ENCODE measurements around the gene RPIA.

Gene RPIA

DNA sequence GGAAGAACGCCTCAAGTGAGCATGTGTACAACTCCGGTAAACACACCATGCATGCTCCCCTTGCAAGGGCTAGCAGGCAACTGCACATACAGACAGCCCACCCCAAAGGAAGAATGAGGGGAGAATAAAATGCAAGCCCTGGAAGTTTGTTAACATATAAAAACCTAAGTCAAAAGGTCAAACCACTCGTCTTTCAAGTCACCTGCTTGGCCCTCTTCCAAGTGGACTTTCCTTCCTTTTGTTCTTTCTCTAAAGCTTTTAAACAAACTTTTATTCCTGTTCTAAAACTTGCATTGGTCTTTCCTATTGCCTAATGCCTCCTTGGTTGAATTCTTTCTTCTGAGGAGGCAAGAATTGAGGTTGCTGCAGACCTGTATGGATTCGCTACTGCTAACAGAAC is 5.2 kb upstream of the RPIA start:
- DNase-seq (ENCODE audit: low read depth in 2 of 2), result no peak

DNA sequence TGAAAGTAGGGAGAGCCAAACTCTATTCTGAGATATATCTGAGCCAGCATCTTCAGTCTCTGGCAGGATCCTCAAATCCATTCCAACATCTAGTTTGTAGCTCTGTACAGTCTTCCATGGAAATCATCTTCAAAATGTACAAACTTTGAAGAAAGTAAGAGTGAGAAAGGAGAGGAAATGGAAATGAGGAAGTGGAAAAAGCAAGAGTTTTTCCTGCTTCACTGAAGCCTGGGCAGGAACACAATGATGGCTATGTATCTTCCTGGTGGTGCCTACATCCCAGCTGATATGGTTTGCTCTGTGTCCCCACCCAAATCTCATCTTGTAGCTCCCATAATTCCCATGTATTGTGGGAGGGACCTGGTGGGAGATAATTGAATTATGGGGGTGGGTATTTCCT is 4.1 kb upstream of the RPIA start:
- DNase-seq (ENCODE audit: low read depth in 2 of 2), result no peak

DNA sequence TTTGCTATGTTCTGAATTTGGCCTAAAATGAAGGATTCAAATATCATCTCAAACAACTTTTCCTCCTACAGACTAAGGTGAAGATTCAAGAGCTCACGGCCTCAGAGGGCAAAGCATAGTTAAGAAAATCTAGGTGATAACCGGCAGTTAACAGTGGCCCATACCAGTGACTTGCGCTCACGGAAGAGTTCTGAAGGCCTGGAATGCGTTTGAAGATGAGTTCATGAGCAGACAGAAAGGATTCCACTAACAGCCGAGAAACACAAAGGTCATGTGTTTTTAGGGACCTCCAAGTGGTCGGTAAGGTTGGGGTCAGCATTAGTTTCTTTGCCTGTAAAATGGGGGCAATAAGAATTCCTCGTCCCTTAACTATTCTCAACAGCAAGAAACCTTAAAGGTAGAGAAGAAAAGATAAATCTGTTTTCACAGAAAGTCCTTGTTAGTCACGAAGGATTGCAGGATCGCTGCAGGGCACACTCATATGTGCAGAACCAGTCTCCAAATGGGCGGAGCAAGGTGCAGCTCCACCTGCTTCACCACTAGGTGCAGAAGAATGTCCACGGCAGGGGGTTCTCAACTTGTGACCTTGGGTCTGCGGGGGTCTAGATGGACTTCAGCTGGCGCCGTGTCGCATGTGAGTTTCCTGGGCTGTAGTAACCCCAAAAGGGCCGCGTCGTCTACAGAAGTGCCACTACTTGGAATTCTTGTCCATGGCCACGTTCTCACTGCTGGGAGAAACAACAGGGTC is 708 bp upstream of the RPIA start:
- peak; percentile 23 to 30 for DNase-seq (ENCODE audit: low read depth in 2 of 2)

DNA sequence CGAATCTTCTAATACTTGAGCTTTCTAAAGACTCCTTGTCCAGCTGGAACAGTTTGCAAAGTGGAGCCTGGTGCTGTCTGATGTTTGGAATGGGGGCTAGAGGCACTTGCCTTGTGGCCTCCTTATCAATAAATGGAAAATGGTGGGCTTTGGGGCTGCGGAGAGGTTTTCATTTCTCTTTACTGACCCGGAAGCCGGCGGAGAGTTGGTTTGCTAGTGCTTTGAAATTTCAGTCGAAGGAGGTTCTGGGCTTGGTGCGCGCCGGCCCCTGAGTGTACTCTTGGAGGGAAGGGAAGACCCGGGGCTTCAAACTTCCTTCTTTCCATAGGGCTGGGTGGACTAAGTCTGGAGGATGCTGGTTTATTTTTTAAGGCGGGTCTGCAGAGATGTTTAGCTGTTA is 714 bp downstream of the RPIA start:
- DNase-seq (ENCODE audit: low read depth in 2 of 2), result peak; percentile 5 to 12

DNA sequence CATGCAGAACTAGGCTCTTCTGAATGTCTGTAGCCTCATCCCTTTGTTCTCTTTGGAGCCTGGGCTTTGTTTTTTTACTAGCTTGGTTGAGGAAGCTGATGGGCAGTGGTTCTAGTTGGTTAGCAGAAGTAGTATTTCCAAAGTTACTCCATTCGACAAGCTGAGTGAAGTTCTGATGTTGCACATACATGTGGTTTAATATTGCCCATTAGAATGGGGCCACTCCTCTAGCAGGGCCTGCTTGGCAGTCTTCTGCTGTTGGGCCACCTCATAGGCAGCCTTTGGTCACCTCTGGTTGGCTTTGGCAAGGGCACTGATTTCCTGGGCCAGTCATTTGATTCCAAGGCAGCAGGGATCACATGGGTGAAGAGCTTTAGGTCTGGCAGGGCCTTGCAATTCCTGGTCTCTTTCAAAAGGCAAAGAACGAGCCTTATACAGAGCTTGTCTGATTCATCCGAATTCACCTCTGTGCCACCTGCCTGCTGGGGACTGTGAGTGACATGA is 2.5 kb downstream of the RPIA start:
- DNase-seq (ENCODE audit: low read depth in 2 of 2), result no peak

DNA sequence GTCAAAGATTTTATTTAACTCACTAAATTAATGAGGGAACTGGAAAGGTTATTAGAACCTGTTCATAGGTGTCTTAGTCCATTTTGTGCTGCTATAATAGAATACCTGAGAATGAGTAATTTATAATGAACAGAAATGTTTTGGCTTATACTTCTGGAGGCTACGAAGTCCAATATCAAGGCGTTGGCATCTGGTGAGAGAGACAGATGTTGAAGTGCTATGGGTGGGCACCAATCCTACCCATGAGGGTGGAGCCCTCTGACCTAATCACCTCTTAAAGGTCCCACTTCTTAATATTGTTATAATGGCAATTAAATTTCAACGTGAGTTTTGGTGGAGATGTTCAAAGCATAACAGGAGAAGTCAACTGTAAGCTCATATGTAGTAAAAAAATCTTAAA is 5.1 kb downstream of the RPIA start:
- no peak for DNase-seq (ENCODE audit: low read depth in 2 of 2)

DNA sequence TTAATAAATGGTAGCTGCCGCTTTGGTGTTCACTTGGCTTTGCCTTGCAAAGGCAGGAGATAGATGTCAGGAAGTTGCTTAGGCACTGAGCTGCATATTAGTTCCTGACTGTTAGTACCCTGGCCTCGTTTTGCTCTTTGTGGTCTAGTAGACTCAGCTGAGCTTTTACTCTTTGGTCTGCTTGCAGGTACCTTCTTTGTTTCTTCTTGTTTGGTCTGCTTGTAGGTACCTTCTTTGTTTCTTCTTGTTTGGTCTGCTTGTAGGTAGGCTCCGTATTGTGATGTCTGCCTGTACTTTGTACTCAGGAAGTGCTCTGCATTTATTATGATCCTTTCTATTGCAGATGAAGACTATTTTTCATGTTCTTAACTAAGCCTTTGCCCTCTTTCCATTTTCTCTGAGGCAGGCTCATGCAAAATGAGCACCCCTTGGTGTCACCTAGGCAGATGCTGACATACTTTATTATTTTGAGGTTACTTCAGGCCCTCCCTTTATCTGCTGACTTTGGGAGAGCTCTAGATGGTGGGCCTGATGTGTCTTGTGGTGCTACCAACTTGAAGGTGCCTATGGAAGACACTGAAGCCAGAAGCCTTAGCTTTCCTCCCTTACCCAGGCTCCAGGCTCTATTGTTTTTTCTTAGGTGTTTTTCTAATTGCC is 6.0 kb downstream of the RPIA start:
- no peak for DNase-seq (ENCODE audit: low read depth in 2 of 2)

DNA sequence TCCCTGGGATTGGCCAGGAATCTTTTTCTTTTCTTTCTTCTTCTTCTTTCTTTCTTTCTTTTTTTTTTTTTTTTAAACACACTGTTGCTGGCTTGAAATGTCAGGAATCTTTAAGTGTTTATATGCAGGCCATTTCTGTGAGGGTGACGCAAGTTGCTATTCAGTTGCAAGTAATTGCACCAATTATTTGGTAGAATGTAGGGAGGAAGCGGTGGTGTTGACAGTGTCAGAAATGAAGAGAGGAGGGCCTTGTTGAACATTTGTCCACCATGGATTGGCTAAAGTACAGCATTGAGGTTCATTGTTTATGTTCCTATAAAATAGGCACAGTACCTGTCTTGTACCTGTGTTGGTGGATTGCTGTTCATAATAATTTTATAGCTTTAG is 6.5 kb downstream of the RPIA start:
- no peak for DNase-seq (ENCODE audit: low read depth in 2 of 2)

DNA sequence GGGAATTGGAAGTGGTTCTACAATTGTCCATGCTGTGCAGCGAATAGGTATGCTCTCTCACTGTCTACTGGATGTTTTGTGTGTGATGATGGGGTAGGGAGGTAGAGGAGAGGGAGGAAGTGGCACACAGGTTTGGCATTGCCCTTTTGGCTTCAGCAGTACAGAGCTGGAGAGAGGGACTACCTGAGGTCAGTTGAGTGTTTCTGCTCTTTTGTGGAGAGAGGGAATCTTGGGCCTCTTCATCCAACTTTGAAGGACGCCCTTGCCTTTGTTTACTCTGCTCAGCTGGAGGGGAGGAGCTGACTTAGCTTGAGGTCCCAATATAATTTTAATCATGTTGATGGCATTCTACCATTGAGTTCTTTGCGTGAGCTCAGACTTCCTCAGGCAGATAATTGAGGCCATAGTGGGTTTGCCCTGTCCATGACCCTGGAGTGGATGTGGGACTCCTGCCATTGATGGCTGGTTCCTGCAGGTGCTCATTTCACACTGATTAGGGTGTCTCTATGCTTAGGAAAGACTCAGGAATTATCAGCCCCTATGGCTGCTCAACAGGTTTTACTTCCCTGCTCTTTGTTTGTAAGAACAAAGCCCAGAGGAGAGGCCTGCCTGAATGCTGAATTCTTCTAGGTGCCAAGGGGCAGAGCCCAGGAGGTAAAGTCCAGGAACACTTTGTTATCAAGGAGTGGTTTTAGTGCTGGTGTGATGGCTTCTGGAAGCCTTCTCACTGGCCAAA is 7.2 kb downstream of the RPIA start:
- no peak for DNase-seq (ENCODE audit: low read depth in 2 of 2)

DNA sequence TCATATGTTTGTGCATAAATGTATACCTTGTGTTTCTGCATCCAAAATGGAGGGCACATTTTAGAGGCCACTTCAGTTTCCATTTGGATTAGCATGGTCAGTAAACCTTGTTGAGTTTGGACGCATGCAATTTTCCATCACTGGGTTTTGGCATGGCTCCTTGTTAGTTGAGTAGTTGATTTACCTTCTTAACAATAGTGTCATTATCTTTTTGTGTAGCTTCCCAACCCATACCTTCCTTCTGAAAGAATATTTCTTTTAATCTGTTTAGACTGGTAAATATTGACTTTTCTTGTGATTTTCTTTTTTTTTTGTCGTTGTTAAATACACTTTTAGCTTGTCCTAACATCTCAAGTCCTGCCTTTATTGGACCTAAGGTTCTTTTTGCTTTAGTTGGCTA is 15.5 kb downstream of the RPIA start:
- no peak for DNase-seq (ENCODE audit: low read depth in 2 of 2)

DNA sequence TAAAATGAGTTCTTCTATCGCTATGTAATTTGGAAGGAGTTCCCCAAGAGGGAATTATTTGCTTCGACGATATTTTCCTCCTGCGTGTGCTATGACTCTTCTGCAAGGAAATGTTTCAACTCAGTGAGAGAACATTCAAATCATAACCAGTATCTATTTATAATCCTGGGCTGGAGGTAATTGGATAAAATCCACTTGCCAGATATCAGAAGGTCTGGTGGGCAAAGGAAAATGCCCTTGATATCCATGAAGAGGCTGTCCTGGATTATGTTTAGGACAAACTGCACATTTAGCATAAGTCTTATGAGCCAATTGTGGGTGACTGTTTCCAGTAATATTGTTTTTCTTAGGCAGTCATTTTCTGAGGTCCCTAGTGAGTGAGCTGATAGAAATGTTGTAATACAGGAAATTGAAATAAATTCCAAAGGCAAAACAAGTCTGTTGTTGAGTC is 17.7 kb downstream of the RPIA start:
- no peak for DNase-seq (ENCODE audit: low read depth in 2 of 2)

DNA sequence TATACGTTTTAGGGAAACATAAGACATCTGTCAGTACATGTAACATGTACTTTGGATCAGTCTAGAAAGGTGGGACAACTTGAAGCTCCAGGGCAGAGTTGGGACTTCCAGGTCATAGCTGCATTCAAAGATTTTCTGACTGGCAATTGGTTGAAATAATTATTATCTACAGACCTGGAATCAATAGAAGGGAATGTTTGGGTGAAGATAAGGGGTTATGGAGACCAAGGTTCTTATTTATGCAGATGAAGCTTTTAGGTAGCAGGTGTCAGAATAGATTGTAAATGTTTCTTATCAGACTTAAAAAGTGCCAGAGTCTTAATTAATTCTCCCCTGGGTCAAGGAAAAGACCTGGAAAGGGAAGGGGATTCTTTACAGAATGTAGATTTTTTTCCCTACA is 19.8 kb downstream of the RPIA start:
- DNase-seq (ENCODE audit: low read depth in 2 of 2), result no peak

DNA sequence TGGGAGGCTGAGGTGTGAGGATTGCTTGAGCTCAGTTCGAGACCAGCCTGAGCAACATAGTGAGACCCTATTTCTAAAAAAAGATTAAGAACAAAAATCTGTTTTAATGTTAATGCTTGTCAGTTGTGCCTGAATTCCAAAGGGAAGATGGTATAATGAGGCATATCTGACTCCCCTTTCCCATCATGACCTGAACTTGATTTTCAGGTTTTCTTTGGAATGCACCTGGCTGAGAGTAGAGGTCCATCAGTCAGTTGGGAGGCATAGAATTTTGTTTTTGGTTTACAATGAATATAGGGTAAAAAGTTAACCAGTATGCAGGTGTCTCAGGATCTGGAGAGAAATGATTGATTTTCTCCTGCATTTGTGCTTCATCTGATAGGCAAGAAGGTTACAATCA is 20.4 kb downstream of the RPIA start:
- DNase-seq (ENCODE audit: low read depth in 2 of 2), result no peak

DNA sequence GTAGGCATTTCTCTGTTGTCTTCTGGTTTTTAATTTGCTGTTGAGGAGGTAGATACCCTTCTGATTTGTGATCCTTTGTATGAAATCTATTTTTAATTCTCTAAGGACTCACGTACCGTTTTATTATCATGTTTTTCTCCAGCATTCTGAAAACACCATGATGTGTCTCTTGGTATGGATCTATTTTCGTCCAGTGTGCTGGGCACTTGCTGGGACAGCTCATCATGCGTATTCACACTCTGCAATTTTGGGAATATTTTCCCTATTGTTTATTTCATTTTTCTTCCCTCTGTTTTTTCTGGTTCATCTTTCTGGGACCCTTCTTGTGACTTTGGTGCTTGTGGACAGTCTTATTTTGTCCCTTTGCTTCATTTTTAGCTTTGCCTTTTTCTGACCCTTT is 21.9 kb downstream of the RPIA start:
- no peak for DNase-seq (ENCODE audit: low read depth in 2 of 2)

DNA sequence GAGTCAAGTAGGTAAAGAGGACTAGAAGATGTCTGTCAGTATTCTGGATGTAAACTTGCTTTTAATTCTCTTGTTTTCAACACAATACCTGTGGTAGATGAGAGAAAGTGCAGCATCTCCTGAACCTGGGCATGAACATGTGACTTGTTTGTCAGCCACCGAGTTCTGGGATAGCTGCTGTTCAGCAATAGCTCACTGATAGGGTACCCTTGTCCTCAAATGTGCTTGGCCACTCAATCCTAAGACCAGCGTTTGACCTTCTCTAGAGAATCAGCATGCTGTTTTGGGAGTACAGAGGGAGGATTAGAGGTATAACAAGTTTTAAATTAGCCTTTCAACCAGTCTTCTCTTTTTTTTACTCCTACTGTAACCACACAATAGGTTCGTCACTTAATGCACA is 23.2 kb downstream of the RPIA start:
- DNase-seq (ENCODE audit: low read depth in 2 of 2), result no peak

DNA sequence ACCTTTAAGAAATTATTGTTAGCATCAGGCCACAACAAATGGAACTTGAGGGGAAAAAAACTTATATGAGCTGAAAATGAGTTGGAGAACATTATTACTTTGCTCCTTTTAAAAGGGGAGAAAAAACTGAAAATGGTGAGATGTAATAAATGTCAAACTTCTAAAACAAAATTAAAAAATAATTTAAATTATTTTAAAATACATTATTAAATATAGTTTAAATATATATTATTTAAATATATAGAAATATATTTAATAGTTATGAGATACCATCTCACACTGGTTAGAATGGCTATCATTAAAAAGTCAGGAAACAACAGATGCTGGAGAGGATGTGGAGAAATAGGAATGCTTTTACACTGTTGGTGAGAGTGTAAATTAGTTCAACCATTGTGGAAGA is 28.9 kb downstream of the RPIA start:
- DNase-seq (ENCODE audit: low read depth in 2 of 2), result no peak

DNA sequence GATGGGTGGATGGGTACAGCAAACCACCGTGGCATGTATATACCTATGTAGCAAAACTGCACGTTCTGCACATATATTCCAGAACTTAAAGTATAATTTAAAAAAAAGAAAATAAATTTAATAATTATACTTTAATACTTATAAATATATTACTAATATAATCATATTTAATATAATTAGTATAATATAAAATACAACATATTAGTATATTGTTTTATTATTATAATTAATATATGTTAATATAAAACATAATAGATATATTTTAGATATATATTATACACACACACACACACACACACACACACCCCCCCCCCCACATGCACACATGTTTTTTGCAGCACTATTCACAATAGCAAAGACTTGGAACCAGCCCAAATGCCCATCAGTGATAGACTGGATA is 29.8 kb downstream of the RPIA start:
- DNase-seq (ENCODE audit: low read depth in 2 of 2), result no peak

DNA sequence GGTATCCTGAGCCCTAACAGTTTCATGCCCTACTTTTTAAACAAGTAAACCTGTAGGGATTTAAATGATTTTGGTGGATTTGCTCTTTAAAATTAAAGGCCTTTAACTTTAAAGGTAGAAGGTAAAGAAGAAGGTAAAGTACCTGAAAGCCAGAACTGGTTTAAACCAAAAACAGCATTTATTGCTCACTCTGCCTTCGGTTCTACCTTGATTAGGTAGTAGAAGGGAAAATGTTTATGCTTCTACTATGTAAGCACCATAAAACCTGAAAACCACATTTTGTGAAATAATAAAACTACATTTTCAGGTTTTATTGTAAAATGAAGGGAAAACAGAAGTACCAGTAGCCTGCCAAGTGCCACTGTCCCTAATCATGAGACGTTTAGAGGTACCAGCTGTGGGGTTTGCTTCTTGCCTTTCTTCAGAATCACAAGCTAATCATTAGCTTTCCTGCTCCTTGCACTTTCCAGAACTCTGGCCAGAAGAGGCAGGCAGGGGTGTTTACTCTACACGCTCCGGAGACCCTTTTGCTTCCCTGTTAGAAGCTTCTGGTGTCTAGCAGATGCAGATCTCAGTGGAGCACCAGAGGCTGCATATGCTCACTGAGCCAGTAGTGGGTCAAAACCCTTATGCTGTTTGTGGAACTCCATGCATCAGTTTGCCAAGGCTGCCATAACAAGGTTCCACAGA is 33.3 kb downstream of the RPIA start:
- DNase-seq (ENCODE audit: low read depth in 2 of 2), result no peak

DNA sequence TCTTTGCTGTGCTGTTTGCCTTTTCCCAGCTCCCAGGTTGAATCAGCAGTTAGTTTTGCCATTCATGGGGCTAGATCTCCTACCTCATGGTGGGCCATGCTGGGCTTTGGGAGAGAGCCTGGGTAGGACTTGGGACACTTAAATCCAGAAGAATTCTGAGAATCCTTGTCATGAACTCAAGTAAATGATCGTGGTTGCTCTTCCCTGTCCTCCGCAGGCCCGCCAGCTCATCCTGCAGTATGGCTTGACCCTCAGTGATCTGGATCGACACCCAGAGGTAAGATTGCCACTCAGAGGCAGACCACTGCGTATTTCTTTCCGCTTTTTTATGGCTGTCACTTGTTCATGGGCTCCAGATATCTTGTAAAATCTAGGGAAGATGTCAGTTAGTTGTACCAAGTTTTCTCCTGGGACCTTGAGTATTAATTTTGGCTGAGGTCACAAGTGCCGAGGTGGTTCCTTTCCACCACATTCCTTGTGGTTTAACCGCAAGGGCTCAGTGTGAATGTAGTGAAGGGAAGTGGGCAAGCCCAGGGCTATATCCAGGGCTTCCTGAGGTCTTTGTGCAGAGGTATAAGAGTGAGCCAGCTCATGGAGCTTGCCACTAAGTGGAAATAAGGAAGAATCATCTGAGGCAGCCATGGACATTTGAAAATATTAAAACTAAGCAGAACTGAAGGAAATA is 37.7 kb downstream of the RPIA start:
- no peak for DNase-seq (ENCODE audit: low read depth in 2 of 2)

DNA sequence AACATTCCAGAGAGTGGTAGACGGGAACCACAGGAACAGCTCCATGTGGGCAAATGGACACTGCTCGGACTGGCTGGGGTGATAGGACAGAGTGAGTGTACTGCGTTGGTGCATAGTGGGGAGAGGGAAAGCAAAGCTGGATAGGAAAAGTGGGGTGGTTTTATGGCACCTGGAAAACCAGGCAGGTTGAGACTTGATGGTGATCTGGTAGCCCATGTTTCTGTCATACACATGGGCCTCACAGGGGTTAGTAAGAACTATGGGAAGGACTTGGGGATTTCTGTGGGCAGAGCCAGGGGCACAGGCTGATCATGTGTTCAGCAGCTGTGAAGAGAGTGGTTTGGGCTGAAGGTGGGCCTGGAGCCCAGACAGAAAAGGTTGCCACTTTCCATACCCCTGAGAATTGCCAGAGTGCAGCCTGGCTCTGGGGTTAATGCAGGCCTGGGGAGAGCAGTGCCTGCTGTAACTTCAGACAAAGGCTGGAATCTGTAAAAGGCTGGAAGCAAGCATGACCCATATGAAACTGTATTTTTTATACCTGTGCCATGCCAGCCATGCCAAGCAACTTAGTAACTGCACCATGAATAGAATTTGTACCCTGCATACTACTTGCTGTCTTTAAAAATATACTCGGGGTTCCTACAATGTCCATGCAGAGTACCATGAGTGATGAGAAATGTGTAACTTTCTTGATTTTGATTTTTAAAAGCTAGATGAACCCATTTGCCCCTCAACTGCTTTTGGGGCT is 41.9 kb downstream of the RPIA start:
- no peak for DNase-seq (ENCODE audit: low read depth in 2 of 2)

DNA sequence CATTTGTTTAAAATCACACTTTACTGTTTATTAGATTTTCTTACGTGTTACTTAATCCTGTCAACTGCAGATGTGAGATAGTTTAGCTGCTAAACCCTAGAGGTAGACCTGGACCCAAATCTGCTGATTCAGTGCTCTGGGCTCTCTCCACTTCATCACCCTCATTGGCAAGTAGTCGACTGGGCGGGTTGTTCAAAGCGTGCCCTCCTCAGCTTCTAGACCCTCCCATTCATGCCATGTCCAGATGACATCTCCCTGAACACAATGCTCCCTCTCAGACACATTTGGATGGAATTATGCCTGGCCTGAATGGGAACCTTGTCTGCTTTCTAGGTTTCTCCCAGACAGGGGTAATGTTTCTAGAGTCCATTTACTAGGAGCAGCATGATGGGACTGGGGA is 43.7 kb downstream of the RPIA start:
- DNase-seq (ENCODE audit: low read depth in 2 of 2), result no peak
